ENCODE results near the gene NT5C1B.

The NT5C1B gene

DNA sequence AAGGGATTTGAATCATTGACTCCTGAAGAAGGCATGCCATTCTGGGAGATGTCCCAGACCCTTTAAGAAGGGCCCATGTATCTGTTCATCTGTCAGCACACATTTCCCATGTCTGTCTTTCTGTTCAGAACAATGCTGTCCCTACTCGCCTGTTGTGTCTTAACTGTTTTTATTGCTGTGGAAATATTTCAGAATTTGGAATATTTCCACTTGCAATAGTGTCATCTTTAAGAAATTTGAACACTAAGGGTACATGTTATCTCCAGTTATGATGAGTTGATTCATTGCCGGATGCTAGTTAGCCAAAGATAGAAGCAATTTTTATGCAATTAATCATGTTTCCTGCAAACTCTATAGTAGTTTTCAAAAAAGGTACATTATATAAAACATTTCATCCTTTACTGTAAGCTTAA is 36.9 kb upstream of the NT5C1B start:
- CTCF ChIA-PET, result interaction anchor here (1.1 kb wide), 1 partner anchor 13 kb away, joined by 4 read pairs; no protein-coding TSS in a partner anchor
- POLR2A ChIA-PET, result no interaction called here
- DNase-seq (ENCODE audit: extremely low spot score), result no peak
- TF ChIP-seq, protein P1, sequence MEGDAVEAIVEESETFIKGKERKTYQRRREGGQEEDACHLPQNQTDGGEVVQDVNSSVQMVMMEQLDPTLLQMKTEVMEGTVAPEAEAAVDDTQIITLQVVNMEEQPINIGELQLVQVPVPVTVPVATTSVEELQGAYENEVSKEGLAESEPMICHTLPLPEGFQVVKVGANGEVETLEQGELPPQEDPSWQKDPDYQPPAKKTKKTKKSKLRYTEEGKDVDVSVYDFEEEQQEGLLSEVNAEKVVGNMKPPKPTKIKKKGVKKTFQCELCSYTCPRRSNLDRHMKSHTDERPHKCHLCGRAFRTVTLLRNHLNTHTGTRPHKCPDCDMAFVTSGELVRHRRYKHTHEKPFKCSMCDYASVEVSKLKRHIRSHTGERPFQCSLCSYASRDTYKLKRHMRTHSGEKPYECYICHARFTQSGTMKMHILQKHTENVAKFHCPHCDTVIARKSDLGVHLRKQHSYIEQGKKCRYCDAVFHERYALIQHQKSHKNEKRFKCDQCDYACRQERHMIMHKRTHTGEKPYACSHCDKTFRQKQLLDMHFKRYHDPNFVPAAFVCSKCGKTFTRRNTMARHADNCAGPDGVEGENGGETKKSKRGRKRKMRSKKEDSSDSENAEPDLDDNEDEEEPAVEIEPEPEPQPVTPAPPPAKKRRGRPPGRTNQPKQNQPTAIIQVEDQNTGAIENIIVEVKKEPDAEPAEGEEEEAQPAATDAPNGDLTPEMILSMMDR (IDR thresholded peaks at IDR 0.05; ENCODE audit: control extremely low read depth, extremely low read depth, low read depth, missing control alignments), result no peak

DNA sequence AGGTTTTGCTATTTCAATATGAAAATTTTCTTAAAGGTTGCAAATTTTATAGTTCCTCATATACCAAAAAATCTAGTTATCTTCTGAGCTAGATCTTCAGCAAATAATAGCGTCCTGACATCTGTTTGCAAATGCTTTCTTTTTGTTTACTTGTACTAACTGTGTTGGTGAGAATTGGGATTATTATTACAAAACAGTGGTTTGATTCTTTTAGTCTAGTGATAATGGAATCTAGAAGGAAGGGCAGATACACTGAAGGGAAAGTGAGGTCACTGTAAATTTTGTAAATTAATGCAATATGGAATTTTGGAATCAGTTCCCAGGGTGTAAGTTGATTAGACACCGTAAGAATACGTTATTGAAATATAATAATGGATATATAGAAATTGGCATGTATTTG is 36.2 kb upstream of the NT5C1B start:
- TF ChIP-seq, protein P1 (IDR thresholded peaks at IDR 0.05; ENCODE audit: control extremely low read depth, extremely low read depth, low read depth, missing control alignments), result no peak
- POLR2A ChIA-PET, result no interaction called here
- DNase-seq (ENCODE audit: extremely low spot score), result no peak
- CTCF ChIA-PET, result no interaction called here

DNA sequence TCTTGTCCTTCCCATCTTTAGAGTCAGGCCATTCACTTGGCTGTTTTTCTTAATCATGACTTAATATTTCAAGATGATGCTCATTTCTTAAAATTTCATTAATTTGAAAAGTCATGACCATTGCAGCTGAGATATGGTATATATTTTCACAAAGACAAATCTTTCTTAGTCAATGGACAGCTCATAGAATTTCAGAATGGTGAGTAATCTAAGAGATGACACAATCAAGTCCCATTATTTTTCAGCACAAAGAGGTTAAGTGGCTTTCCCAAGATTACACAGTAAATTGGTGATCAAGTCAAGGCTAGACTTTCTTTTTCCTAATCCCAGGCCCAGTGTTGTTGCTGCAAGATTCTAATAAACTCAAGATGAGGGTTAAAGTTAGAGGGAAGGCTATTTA is 34.4 kb upstream of the NT5C1B start:
- TF ChIP-seq, protein P1 (IDR thresholded peaks at IDR 0.05; ENCODE audit: control extremely low read depth, extremely low read depth, low read depth, missing control alignments), result no peak
- DNase-seq (ENCODE audit: extremely low spot score), result no peak
- POLR2A ChIA-PET, result no interaction called here
- CTCF ChIA-PET, result no interaction called here

DNA sequence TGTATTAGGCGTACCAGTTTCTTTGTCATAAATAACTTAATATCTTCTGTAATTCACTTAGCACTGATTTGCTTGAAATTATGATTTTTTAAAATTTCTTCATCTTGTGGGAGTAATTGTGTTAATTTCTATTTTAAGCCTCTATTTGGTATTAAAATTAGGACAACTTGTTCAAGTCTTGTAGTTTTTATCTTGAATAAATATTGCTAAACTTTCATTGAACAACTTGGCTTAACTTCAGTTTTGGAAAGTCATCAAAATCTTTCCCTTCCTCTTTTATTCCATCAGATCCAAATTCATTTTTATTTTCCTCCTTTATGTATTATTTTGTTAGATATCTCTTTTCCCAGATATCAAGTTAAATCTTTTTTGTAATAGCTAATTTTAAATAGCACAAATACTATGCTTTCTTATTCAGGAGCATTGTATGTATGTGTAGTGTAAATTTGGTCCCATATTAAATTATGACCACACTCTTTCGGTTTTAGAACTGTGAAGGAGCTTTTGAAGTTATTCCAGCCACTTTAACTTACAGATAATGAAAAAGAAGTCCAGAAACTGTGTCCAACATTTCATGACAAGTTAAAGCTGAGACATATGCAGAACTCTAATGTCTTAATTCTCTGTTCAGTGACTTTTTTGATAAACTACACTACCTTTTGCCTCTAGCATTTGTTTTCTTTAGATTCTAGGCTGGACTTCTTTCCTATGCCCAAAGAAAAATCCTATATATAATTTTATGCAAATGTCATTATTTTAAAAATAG is 31.7 kb upstream of the NT5C1B start:
- ChIA-PET CTCF (no interaction called here), POLR2A (no interaction called here)
- TF ChIP-seq, protein P1 (IDR thresholded peaks at IDR 0.05; ENCODE audit: control extremely low read depth, extremely low read depth, low read depth, missing control alignments), result no peak
- no peak for DNase-seq (ENCODE audit: extremely low spot score)

GRCh38 chr2:18619091-18619490 is 29.7 kb upstream of the NT5C1B start:
- TF ChIP-seq, protein P1 (IDR thresholded peaks at IDR 0.05; ENCODE audit: control extremely low read depth, extremely low read depth, low read depth, missing control alignments), result no peak
- POLR2A ChIA-PET, result no interaction called here
- no peak for DNase-seq (ENCODE audit: extremely low spot score)
- CTCF ChIA-PET, result interaction anchor here (1.0 to 1.4 kb wide), 2 partner anchors 10 to 26 kb away, joined by 3 read pairs; no protein-coding TSS in a partner anchor

DNA sequence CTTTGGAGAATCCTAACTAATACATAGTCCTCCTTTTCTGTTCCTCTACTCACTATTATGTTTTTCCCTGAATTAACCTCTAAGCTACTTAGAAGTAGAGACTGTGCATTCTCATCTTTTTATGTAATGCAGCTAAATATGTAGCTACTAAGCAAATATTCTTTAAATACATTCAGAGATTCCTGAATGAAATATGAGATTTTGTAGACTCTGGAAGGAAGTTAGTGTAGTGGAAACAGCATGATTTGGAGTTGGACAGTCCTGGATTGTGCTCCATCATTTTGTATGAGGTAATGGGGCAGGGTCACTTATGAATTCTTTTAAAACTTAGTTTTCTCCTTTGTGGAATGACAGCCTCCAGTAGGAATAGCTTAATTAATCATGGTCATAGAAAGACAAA is 24.7 kb upstream of the NT5C1B start:
- POLR2A ChIA-PET, result no interaction called here
- no peak for DNase-seq (ENCODE audit: extremely low spot score)
- TF ChIP-seq, protein P1 (IDR thresholded peaks at IDR 0.05; ENCODE audit: control extremely low read depth, extremely low read depth, low read depth, missing control alignments), result no peak
- CTCF ChIA-PET, result interaction anchor here (1.0 to 1.6 kb wide), 3 partner anchors 9 to 13 kb away, joined by 3 to 4 read pairs (median 4); no protein-coding TSS in a partner anchor

Measured in GM10248 (cell line).